EH (cell line): ENCODE results near the gene PDE1C.
"Not testable (repeated sequence)": the region's sequence is repeated elsewhere in the genome, so short reads cannot be mapped to it uniquely, and the experiment has no call there.

Source experiments
- DNase-seq: peaks from one replicate; pipeline ENCODE4 v3.0.0-alpha.2; 2015; ENCODE audit warnings: low read depth

Gene PDE1C

DNA sequence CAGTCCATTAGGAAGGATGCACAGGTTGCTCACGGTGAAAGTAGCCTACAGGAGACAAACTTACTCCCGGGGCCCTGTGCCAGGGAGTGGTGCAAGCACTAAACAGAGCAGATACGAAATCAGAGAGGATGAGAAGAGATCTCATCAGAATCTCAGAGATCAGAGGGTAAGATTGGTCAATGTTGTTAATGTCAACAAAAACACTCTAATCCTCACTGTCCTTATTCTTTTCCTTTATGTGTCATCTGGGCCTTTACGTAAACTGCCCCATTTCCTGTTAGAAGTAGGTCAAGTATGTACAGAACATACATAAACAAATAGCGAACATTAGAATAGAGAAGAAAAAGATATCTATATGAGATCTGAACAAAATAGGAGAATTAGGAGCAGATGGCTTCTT, 220.1 kb downstream of the PDE1C start:
- DNase-seq: peak; percentile 22

DNA sequence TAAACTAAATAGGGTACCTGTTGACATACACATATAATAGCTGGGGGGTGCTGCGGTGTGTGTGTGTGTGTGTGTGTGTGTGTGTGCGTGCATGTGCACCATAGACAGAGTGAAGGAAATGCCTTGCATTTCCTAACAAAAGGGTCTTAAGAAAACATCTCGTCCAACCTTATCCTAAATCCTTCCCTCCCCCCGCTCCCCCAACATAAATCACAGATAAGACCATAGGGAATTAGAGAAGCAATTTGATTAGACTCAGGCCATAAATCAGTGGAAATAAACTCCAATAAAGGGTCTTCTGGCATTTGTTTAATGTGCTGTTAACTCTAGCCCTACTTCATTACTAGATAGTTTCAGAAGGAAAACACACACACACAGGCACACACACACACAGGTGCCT, 234.7 kb downstream of the PDE1C start:
- no peak for DNase-seq

DNA sequence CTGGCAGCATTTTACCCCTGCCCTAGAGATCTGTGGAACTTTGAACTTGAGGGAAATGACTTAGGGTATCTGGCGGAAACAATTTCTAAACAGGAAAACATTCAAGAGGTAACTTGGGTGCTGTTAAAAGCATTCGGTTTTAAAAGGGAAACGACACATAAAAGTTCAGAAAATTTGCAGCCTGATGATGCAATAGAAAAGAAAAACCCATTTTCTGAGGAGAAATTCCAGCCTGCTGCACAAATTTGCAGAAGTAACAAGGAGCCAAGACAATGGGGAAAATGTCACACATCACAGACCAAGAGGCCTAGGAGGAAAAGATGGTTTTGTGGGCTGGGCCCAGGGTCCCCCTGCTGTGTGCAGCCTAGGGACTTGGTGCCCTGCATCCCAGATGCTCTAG, 236.6 kb downstream of the PDE1C start:
- DNase-seq: not testable (repeated sequence)

DNA sequence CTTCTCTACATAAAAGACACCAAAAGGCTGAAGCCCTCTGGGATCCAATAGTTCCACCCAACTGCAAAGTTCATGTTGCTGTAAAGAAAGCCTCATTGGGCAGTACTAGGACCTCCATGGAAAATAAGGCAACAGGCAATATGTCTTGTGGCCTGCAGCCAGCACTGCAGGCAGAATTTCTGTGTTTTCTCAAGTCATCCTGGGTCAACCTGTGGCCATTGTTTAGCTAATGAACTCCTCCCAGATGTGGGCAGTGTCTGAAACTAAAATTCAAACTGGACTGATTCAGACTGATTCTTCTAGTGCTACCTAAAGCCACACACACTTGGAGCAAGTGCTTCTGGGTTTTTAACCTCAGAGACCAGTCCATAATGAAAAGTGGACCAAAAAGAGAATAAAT, 241.7 kb downstream of the PDE1C start:
- no peak for DNase-seq

DNA sequence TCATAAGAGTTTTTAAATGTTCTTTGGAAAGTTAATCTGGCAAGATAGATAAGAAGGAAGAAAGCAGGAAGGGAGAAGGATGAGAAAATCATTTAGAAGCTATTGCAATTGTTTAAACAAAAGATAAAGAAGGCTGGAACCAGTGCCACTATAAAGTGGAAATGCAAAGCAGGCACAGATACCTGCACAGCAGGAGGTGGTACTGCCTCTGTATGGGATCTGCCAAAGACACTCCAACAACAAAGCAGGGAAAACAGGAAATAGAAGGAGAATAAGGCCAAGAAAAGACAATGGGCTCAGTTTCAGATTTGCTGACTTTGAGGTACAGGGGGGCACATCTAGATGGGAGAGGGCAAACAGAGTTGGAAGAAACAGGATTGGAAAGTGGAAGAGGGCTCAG, 244.6 kb downstream of the PDE1C start:
- DNase-seq: no peak

DNA sequence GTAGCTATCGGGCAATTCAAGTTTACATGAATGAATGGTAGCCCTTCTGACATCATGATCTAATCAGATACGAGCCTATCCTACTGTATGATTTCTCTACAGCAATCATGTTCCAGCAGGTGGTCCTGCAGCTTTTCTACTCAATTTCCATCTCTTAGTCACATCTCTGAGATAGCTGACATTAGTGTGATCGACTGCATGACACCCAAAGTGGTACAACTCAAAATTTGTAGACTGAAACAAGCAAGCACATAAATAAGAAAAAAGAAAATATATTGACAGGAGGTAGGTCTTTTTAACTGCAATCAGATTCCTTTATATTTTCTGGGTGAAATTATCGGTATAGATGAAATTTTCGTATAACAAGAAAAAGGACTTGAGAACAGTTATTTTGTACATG, 251.2 kb downstream of the PDE1C start:
- no peak for DNase-seq

DNA sequence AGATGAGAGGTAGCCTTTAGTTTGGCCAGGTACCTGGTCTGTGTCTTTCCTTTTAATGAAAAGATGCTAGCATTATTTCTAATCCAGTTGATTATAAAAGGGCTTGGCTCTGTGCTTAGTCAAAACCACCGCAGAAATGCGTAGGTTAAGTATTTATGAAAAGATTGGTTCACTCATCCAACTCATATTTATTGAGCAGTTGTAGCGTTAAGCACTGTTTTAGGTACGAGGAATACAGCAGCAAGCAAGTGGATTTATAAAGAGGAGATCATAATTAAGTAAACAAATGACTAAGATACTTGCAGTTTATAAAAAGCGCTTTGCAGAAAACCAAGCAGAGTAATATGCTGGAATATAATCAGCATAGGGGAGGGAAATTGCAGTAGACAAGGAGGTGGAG, 253.4 kb downstream of the PDE1C start:
- no peak for DNase-seq

DNA sequence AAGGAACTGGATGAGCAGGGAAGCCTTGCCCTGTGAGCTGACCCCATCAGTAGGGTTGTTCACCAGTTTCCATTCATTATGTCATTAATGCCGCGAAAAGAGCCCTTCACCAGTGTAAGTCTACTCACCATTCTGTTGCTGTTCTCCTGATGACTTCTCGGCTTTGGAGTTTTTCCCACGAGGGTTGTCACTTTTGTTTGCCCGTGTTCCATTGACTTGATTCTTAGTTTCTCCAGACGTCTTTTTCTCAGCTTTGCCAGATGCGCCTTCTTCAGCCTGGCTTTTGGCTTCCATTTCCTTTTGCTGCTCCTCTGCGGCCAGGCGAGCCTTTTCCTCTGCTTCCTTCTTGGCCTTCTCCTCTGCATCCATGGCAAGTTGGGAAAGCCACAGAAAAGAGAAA, 254.4 kb downstream of the PDE1C start:
- peak; percentile 28 for DNase-seq

DNA sequence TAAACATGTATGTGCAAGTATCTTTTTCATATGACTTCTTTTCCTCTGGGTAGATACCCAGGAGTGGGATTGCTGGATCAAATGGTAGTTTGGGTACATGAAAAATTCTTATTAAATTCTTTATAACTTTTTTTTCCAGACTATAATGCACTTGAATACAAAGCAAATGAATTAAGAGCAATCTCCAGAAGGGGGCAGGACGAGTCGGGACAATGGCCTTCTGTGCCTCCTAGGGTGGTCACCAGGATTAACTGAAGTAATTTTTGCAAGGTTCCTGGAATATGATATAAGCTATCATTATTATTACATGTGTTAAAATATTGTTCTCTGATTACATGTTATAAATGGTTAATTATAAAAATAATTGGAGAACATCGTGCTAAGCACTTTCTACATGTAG, 256.0 kb downstream of the PDE1C start:
- DNase-seq: peak; percentile 53

DNA sequence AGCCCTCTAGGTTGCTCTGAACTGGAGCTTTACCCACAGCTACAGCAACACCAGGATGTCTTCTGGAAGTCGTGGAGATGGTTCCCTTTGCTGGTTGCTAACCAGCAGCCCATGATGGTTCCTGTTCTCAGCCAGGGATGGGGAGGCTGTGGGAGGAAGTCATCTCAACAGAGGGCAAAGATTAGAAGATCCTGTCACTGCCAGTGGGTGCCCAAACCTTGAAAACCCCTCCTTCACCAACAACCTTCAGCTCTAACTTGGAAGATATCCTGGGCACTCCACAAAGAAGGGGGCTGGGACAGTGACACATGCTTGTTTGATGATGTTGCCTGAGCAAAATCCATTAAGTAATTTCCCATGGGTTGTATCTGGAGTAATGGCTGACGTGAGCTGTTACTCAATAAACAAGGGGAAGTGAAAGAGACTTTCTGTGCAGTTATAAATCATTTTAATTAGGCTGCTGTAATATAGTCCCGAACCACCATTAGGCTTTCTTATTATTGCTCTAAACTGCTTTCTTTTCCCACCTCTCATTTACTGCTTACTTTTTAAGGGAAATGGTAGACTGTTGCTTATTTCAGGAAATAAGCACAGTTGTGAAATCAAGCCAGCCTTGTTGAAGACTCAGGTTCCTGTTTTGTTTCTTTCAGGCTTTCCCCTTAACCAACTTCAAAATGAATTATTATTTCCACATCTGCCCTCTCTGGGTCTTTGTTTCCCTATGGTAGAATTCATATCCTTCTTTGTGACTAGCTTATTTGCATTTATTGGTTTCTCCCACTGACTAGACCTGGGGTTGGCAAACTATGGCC, 258.4 kb downstream of the PDE1C start:
- DNase-seq: peak; percentile 90

DNA sequence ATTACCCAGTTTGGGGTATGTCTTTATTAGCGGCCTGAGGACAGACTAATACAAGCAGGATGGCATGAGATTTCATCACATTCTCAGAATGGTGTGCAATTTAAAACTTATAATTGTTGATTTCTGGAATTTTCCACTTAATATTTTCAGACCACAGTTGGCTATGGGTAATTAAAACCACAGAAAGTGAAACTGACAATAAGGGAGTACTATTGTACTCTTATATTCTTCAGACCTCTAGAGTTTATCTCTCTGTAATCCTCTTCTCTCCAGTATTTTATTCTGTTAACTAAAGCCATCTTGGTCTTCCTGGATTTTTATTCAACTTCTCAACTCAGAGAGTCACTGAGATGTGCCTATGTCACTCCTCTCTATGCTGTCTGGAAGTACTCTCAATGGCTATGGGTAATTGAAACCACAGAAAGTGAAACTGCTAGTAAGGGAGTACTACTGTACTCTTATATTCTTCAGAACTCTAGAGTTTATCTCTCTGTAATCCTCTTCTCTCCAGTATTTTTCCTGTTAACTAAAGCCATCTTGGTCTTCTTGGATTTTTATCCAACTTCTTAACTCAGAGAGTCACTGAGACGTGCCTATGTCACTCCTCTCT, 264.9 kb downstream of the PDE1C start:
- peak; percentile 46 for DNase-seq

DNA sequence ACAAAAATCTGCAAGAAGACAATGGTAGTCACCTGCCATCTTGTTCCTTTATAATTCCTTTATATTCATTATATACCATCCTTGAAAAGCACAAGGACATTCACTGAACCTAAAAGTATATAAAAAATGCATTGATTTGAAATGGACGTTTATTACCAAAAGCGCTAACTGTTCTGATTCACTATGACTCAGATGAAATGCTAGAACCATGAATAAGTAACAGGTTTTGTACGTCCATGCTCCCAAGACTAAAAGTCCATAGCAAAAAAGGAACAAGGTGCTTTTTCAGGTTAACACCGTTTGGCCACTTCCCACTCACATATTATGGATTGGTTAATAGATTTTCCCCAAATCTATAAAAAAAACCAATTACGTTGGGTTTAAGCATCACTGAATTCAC, 273.8 kb downstream of the PDE1C start:
- DNase-seq: peak; percentile 39

DNA sequence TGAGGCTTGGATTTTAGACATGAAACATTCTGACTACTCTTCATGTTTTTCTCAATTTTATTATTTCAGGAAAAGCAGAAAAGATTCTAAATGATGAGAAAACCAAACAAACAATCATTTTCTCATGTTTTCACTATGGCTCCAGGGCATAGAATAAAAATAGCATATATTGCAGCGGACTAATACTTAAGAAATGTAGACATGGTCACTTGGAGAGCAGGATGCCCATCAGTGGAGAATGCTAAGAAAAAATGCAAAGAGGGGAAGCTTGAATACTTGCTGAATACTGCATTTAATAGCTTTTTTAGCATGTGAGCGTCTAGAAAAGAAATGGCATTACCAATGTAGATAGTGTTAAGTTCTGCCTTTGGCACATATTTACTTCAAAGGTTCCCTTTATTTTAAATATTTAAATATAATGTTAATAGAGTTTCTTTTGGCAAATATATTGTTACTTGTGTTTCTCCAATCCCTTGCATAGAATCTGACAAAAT, 275.3 kb downstream of the PDE1C start:
- DNase-seq: peak; percentile 90

DNA sequence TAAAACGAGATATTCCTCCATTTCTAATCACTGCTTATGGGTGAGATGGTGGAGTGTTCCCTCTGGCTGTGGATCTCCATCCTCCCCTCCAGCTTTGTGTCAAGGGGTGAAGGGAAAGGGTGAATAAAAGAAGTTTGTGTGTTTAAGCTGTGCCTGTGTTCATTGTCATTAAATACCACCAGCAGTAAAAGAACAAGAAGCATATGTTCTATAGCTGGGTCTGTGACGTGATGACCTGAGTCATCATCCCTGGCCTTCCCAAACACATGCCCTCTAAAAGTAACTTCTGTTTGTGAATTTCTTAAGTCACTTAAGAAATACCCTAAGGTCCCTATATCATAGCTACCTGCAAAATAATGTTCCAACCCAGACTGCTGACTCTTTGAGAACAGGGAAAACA, 278.3 kb downstream of the PDE1C start:
- DNase-seq: peak; percentile 78

DNA sequence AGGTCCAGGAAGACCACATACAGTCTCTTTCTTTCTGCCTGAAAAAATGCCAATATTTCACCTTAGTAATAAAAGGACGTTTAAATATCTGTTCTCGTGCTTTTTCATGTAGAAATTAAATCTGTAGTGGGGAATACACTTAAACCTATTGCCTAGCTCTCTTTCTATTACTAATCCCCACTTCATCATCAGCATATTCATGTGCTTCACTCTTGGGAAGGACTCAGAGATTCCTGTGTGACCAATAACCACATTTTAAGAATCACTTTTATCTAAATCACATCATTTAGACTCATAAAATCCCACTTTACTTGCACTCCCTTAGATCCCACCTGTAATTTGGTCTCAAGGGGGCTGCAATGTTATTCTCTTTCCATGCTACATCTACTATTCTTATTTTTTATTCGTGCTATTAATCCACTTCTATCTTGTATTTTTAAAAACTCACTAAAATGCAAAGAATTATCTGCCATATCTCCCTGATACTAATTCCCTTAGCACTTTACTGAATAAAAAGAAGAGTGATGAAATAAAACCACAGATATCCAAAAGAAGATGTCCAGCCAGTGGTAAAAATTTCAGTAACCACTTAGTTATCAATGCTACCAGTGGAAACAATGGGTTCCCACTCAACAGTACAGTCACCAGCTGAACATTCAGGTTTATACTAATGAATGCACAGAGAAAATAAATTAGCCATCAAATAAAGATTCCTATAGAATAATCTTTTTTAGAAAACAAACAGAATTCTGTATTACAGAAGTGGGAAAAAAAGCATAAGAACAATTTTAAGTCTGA, 281.1 kb downstream of the PDE1C start:
- peak; percentile 39 for DNase-seq

DNA sequence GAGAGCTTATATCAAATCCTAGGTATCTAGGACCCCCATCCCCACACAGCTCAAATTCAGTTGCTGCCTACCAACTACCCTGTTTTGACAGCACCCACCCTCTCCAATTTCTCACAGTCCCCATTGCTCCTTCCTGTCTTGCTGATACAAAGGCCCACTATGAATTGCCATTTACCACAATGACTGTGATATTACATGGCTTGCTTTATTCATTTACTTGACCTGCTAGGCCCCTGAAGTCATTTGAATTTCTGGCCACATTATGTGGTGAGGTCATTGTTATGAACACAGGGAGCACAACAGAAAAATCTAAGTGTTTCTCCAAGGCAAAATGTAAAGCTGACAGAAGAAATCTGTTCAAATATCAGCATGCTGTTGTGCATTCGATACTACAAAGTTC, 281.8 kb downstream of the PDE1C start:
- peak; percentile 54 for DNase-seq

DNA sequence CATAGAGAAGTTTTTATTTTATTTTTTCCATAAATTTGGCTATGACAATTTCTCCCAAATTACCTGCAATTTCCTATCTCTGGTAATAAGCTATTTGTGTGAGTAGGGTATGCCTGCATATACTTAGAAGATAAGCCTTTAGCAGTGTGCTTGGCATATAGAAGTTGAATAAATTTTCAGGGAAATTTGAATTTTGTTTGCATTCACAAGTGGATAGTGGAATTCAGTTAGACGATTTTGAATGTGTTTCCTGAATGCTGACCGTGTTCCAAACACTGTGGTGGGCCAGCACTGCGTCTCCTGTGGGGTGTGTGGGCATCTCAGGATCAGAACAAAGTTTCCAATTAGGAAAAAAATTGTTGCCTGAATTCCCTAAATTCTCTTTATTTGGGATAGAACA, 283.9 kb downstream of the PDE1C start:
- DNase-seq: no peak

DNA sequence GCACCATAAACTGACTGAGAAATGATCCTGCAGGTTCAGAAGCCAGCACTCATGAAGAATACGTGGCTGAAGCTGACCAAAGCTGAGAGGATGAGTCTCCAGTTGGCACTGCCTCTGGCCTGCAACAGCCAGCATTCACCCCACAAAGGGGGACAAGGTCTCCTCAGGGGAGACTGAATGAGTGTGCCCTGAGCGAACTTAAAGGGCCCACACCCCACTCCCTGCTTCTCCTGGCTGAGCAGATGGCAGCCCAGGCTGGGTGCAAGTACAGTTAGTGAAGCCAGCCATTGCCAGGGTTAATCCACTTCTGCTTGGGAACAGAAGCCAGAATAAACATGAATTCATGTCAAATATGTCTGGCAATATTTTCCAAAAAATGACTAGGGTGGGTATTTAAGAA, 285.1 kb downstream of the PDE1C start:
- DNase-seq: no peak

DNA sequence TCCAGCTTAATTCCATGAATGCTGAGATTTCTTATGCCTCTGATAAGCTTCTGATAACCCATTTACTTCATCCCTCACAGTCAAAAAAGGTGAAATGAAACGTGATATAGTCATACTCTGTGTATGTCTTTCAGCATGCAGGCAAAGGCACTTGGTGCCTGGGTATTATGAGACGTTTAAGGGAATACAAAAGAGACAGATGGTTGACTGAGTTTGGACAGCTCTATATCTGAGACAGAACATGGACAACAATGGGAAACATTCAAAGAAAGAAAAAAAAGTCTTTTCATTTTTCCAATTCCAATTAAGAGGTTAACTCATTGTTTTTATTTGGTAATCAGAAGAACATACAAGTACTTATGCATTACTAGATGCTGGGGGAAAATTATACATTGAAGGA, 287.0 kb downstream of the PDE1C start:
- DNase-seq: no peak

DNA sequence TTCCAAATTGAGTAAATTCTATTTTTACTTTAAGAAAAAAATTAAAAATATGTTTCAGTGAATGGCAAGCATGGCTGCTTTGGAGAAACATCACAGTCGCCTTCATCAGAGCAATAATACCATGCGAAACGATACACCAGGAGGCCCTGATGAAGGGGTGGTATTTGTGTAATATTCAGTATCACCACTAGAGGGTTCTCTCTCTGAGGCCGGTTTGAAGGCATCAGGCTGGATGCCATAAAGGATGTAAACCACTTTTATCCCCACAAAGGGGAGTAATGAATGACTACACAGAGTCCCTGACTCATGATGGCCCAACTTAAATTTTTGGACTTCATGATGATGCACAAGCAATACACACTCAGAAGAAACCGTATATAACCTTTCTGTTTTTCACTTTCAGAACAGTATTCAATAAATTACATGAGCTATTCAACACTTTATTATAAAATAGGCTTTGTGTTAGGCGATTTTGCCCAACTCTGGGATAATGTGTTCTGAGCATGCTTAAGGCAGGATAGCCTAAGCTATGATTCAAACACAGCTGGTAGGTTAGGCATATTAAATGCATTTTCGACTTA, 287.7 kb downstream of the PDE1C start:
- DNase-seq: peak; percentile 78

DNA sequence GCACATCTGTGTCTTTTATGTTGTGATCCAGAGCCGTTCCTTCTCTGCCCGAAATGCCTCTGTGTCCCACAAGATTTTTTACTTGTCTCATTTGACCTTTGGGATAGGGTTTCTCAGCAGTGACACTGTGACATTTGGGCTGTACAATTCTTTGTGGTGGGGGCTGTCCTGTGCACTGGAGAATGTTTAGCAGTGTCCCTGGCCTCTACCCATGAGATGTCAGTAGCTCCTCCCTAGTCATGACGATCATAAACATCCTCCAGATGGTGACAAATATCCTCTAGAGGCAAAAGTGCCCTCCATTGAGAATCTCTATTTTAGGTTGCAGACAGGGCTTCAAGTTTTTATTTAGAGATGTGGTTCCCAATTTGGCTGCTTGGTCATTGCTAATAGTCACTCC, 291.9 kb downstream of the PDE1C start:
- peak; percentile 31 for DNase-seq

DNA sequence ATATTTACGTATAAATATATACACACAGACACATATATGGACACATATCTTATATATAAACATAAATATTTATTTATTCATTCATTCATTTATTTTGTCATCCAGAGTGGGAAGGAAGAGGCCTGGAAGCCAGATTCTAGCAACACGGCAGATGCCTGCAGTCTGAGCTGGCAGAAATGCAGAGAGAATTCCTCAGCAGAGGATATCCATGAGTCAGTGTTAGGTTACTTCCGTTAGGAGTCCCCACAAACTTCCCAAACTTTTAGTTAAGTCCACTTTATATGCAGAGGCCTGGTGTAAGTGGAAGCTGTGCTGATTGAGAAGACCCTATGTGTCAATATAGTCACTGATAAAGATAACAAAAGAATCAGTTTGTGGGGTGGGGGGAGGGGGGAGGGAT, 293.6 kb downstream of the PDE1C start:
- DNase-seq: peak; percentile 91

DNA sequence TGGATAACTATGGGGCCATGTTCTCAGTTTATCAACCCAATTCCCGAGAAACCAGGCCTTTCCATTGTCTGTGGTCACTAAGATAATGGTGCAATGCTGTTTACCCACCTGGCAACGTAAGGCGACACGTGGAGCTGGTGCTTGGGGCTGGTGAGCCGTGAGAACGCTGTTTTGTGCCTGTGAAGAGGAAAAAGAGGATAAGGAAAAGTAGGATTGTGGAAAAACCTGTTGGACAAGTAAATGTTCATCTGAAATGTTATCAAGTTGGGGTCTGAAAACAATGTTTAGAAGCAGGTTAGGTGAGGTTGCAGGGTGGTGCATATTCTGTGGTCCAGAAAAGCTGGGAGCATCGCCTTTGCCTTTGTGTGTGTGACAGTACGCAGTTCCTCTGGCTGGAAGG, 294.7 kb downstream of the PDE1C start:
- DNase-seq: no peak
